Measurements from ENCODE around the gene PRELP.

- TF ChIP-seq PRDM6 (tag by site-specific recombination; IDR thresholded peaks at IDR 0.05), result no peak
- TF ChIP-seq ZNF777 (tag by site-specific recombination; IDR thresholded peaks at IDR 0.05; ENCODE audit: borderline replicate concordance), result no peak
- TF ChIP-seq ZBTB10 (tag by site-specific recombination; IDR thresholded peaks at IDR 0.05), result no peak
- TF ChIP-seq TRIM28 (IDR thresholded peaks at IDR 0.05; ENCODE audit: borderline replicate concordance, low read length), result no peak
- no peak for TF ChIP-seq ZNF560 (tag by site-specific recombination; IDR thresholded peaks at IDR 0.05; ENCODE audit: borderline replicate concordance)
- TF ChIP-seq SCRT2 (tag by site-specific recombination; IDR thresholded peaks at IDR 0.05), result no peak
- no peak for TF ChIP-seq ZNF350 (tag by site-specific recombination; IDR thresholded peaks at IDR 0.05)
- TF ChIP-seq, protein P1, sequence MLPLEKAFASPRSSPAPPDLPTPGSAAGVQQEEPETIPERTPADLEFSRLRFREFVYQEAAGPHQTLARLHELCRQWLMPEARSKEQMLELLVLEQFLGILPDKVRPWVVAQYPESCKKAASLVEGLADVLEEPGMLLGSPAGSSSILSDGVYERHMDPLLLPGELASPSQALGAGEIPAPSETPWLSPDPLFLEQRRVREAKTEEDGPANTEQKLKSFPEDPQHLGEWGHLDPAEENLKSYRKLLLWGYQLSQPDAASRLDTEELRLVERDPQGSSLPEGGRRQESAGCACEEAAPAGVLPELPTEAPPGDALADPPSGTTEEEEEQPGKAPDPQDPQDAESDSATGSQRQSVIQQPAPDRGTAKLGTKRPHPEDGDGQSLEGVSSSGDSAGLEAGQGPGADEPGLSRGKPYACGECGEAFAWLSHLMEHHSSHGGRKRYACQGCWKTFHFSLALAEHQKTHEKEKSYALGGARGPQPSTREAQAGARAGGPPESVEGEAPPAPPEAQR (tag by site-specific recombination; IDR thresholded peaks at IDR 0.05), result no peak
- TF ChIP-seq ZNF274 (IDR thresholded peaks at IDR 0.05; ENCODE audit: low read length), result no peak
- no peak for TF ChIP-seq ZNF274 (tag by site-specific recombination; IDR thresholded peaks at IDR 0.05; ENCODE audit: borderline replicate concordance)
- no peak for TF ChIP-seq CTCF (tag by site-specific recombination; IDR thresholded peaks at IDR 0.05)
- no peak for TF ChIP-seq KLF9 (tag by site-specific recombination; IDR thresholded peaks at IDR 0.05; ENCODE audit: low read depth)
- TF ChIP-seq ZNF76 (tag by site-specific recombination; IDR thresholded peaks at IDR 0.05; ENCODE audit: borderline replicate concordance, low read depth), result no peak
- TF ChIP-seq, protein P2, sequence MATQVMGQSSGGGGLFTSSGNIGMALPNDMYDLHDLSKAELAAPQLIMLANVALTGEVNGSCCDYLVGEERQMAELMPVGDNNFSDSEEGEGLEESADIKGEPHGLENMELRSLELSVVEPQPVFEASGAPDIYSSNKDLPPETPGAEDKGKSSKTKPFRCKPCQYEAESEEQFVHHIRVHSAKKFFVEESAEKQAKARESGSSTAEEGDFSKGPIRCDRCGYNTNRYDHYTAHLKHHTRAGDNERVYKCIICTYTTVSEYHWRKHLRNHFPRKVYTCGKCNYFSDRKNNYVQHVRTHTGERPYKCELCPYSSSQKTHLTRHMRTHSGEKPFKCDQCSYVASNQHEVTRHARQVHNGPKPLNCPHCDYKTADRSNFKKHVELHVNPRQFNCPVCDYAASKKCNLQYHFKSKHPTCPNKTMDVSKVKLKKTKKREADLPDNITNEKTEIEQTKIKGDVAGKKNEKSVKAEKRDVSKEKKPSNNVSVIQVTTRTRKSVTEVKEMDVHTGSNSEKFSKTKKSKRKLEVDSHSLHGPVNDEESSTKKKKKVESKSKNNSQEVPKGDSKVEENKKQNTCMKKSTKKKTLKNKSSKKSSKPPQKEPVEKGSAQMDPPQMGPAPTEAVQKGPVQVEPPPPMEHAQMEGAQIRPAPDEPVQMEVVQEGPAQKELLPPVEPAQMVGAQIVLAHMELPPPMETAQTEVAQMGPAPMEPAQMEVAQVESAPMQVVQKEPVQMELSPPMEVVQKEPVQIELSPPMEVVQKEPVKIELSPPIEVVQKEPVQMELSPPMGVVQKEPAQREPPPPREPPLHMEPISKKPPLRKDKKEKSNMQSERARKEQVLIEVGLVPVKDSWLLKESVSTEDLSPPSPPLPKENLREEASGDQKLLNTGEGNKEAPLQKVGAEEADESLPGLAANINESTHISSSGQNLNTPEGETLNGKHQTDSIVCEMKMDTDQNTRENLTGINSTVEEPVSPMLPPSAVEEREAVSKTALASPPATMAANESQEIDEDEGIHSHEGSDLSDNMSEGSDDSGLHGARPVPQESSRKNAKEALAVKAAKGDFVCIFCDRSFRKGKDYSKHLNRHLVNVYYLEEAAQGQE (tag by site-specific recombination; IDR thresholded peaks at IDR 0.05), result no peak
Observed at GRCh38 chr1:203475012-203475981, at the start of gene PRELP.
